Keratinocyte (primary cell): ENCODE data around the gene ZG16B. TPM values are rescaled to one million over a fixed set of nuclear protein-coding genes. Genes with fewer than 3 reads are reported as not detected.

ENCODE experiments used
- DNase-seq: peaks from one replicate; pipeline ENCODE4 v3.0.0-alpha.2; 2011; ENCODE audit warnings: low read depth, missing footprints, low spot score
- FAIRE-seq: peaks from 2 replicates; lab custom pipeline; 2011; peaks lifted over from hg19 to GRCh38; lab: Jason Lieb, UNC
- H2AFZ ChIP-seq: 2 replicates; pipeline ENCODE4 v1.6.0; 2012; ENCODE audit warnings: low read length, control low read depth, inconsistent platforms; ENCODE audit not compliant: control insufficient read depth
- H3K27ac ChIP-seq: 2 replicates; pipeline ENCODE4 v1.5.1; 2011; ENCODE audit warnings: low read length; ENCODE audit not compliant: control insufficient read depth, insufficient read depth
- H3K27me3 ChIP-seq: 3 replicates; pipeline ENCODE4 v1.6.0; 2011; ENCODE audit warnings: low read length; ENCODE audit not compliant: control insufficient read depth, insufficient read depth; ENCODE audit errors: extremely low read depth
- H3K36me3 ChIP-seq, 2 experiments: 2 replicates in 1 of 2; 3 replicates in 1 of 2; pipeline ENCODE4 v1.5.1; 2011; ENCODE audit warnings: low read length in 2 of 2, mild to moderate bottlenecking in 1 of 2; ENCODE audit not compliant: control insufficient read depth in 2 of 2, insufficient read depth in 2 of 2; ENCODE audit errors: extremely low read depth in 1 of 2
- H3K4me1 ChIP-seq: 3 replicates; pipeline ENCODE4 v1.5.1; 2011; ENCODE audit warnings: low read length; ENCODE audit not compliant: control insufficient read depth, insufficient read depth; ENCODE audit errors: extremely low read depth
- H3K4me2 ChIP-seq: 3 replicates; pipeline ENCODE4 v1.6.0; 2011; ENCODE audit warnings: low read depth, low read length; ENCODE audit not compliant: control insufficient read depth, insufficient read depth; ENCODE audit errors: extremely low read depth
- H3K4me3 ChIP-seq, 3 experiments: fragments of 200-600 bp in 1 of 3; sonication (generic) in 1 of 3; 2 replicates in 2 of 3; 3 replicates in 1 of 3; pipeline ENCODE4 v1.5.1; 2011 to 2016; ENCODE audit warnings: low read length in 3 of 3, mild to moderate bottlenecking in 3 of 3, control low read depth in 2 of 3, inconsistent platforms in 1 of 3, low read depth in 1 of 3, mixed read lengths in 1 of 3, mixed run types in 1 of 3, moderate library complexity in 1 of 3; ENCODE audit not compliant: control insufficient read depth in 2 of 3, insufficient read depth in 2 of 3; ENCODE audit errors: extremely low read depth in 1 of 3
- H3K79me2 ChIP-seq: 2 replicates; pipeline ENCODE4 v1.6.0; 2012; ENCODE audit warnings: low read length; ENCODE audit not compliant: control insufficient read depth, insufficient read depth
- H3K9ac ChIP-seq: 3 replicates; pipeline ENCODE4 v1.6.0; 2011; ENCODE audit warnings: low read length; ENCODE audit not compliant: control insufficient read depth, insufficient read depth; ENCODE audit errors: extremely low read depth
- H3K9me1 ChIP-seq: 3 replicates; pipeline ENCODE4 v1.6.0; 2011; ENCODE audit warnings: low read length; ENCODE audit not compliant: control insufficient read depth, insufficient read depth; ENCODE audit errors: extremely low read depth
- H3K9me3 ChIP-seq: 2 replicates; pipeline ENCODE4 v1.5.1; 2012; ENCODE audit warnings: low read depth, low read length; ENCODE audit not compliant: control insufficient read depth
- H4K20me1 ChIP-seq: 3 replicates; pipeline ENCODE4 v1.6.0; 2011; ENCODE audit warnings: low read length; ENCODE audit not compliant: control insufficient read depth, insufficient read depth; ENCODE audit errors: extremely low read depth
- EZH2 ChIP-seq: IDR thresholded peaks from one replicate; pipeline ENCODE4 v1.6.1; 2012; ENCODE audit warnings: inconsistent platforms, mild to moderate bottlenecking, low read length, moderate library complexity
- dilution Hi-C: fragments of 300-500 bp; cut with MboI; formaldehyde crosslinking; loops from one replicate; pipeline ENCODE4 v1.7.0; 2020; ENCODE audit warnings: low sequenced_read_pairs; ENCODE audit not compliant: extremely low pct_ligation_motif_present
- polyA plus RNA-seq, 5 experiments: library from polyadenylated mRNA; depleted of rRNA in 3 of 5; stranded (reverse) in 3 of 5; stranded (forward) in 1 of 5; unstranded in 1 of 5; fragments of >200 nt; gene quantifications; 1 replicate in 1 of 5; 2 replicates in 3 of 5; 3 replicates in 1 of 5; pipeline versions ENCODE4 v1.2.1 to v1.2.3, GENCODE V29; 2011 to 2012; ENCODE audit warnings: missing spikeins in 2 of 5, low read depth in 1 of 5, low replicate concordance in 1 of 5
- TF ChIP-seq, protein P1 (sequence below), 3 experiments: IDR thresholded peaks in 1 of 3; conservative IDR thresholded peaks in 1 of 3; optimal IDR thresholded peaks in 1 of 3; 2 replicates in 2 of 3; 3 replicates in 1 of 3; pipeline versions ENCODE3 to v1.5.1; 2011; ENCODE audit warnings: low read length in 3 of 3, mild to moderate bottlenecking in 3 of 3, moderate library complexity in 2 of 3, control low read depth in 1 of 3, inconsistent platforms in 1 of 3; ENCODE audit not compliant: insufficient read depth in 2 of 3; ENCODE audit errors: extremely low read depth in 1 of 3

Gene ZG16B
- polyA plus RNA-seq, 1 donor (not counting 4 experiments of a cell fraction or from before 2014, with no cell fraction given), result 2.1 TPM

GRCh38 chr16:2846511-2847310 is 16.6 kb downstream of the ZG16B start:
- dilution Hi-C loops, result no loop called here
- Histone ChIP-seq H3K36me3 (no peaks in the 10 kb centered on the region), H2AFZ (no peak overlapping the region), H4K20me1 (no peaks in the 10 kb centered on the region), H3K4me3 (no peak overlapping the region), H3K79me2 (no peaks in the 10 kb centered on the region), H3K4me2 (peak overlapping the region; percentile 22), H3K27me3 (no peaks in the 10 kb centered on the region), H3K9me1 (no peaks in the 10 kb centered on the region), H3K9ac (no peak overlapping the region), H3K27ac (peak overlapping the region; percentile 30), H3K4me1 (peaks cover 10% of the 10 kb centered on the region), H3K9me3 (no peaks in the 10 kb centered on the region)
- FAIRE-seq (peak; percentile 89), DNase-seq (no peak)
- TF ChIP-seq, protein P1, sequence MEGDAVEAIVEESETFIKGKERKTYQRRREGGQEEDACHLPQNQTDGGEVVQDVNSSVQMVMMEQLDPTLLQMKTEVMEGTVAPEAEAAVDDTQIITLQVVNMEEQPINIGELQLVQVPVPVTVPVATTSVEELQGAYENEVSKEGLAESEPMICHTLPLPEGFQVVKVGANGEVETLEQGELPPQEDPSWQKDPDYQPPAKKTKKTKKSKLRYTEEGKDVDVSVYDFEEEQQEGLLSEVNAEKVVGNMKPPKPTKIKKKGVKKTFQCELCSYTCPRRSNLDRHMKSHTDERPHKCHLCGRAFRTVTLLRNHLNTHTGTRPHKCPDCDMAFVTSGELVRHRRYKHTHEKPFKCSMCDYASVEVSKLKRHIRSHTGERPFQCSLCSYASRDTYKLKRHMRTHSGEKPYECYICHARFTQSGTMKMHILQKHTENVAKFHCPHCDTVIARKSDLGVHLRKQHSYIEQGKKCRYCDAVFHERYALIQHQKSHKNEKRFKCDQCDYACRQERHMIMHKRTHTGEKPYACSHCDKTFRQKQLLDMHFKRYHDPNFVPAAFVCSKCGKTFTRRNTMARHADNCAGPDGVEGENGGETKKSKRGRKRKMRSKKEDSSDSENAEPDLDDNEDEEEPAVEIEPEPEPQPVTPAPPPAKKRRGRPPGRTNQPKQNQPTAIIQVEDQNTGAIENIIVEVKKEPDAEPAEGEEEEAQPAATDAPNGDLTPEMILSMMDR (optimal IDR thresholded peaks at IDR 0.05 in 1 of 3, IDR thresholded peaks at IDR 0.05 in 1 of 3, conservative IDR thresholded peaks at IDR 0.05 in 1 of 3; ENCODE audit: extremely low read depth in 1 of 3, insufficient read depth in 2 of 3, low read length in 3 of 3), result no peak
- TF ChIP-seq EZH2, result no peak

GRCh38 chr16:2848933-2849725 is 19.0 kb downstream of the ZG16B start:
- H4K20me1 ChIP-seq, result no peaks in the 10 kb centered on the region
- dilution Hi-C loops, result no loop called here
- H3K36me3 ChIP-seq, result peaks cover 0 to 3% of the 10 kb centered on the region in 2 experiments
- H3K9ac ChIP-seq, result no peak overlapping the region
- no peak overlapping the region for H3K27ac ChIP-seq
- TF ChIP-seq EZH2, result no peak
- TF ChIP-seq, protein P1 (optimal IDR thresholded peaks at IDR 0.05 in 1 of 3, IDR thresholded peaks at IDR 0.05 in 1 of 3, conservative IDR thresholded peaks at IDR 0.05 in 1 of 3; ENCODE audit: extremely low read depth in 1 of 3, insufficient read depth in 2 of 3, low read length in 3 of 3), result no peak
- H3K79me2 ChIP-seq, result no peaks in the 10 kb centered on the region
- H3K9me1 ChIP-seq, result no peaks in the 10 kb centered on the region
- H3K4me2 ChIP-seq, result no peak overlapping the region
- no peak overlapping the region for H2AFZ ChIP-seq
- no peak overlapping the region for H3K4me3 ChIP-seq
- FAIRE-seq (no peak), DNase-seq (no peak)
- no peaks in the 10 kb centered on the region for H3K27me3 ChIP-seq
- no peaks in the 10 kb centered on the region for H3K9me3 ChIP-seq
- H3K4me1 ChIP-seq, result peaks cover 10% of the 10 kb centered on the region
